HG03442 (cell line): ENCODE measurements around the gene SBNO2.

Source experiments
- ATAC-seq: cut with Tn5 transposase; IDR thresholded peaks from one replicate; pipeline ENCODE4 v1.9.1; 2021; ENCODE audit warnings: mild to moderate bottlenecking, moderate library complexity; ENCODE audit not compliant: unreplicated experiment

Gene SBNO2

DNA sequence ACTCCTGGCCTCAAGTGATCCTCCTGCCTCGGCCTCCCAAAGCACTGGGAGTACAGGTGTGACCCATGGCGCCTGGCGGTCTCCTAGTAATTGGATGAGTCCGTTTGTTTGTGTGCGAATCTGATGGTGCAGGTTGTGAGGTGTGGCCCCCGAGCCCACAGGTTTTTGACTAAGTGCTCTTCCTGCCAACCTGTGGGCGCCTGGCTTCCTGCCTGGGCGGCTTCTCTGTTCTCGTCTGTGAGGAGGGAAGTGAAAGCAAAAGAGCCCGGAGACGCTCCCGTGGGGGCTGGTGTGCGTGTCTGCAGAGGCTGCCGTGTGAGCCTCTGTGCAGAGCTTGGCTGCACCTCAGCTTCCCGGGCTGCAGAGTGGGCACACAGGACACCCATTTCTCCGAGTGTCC is 97.1 kb downstream of the SBNO2 start:
- ATAC-seq, result peak; percentile 58

DNA sequence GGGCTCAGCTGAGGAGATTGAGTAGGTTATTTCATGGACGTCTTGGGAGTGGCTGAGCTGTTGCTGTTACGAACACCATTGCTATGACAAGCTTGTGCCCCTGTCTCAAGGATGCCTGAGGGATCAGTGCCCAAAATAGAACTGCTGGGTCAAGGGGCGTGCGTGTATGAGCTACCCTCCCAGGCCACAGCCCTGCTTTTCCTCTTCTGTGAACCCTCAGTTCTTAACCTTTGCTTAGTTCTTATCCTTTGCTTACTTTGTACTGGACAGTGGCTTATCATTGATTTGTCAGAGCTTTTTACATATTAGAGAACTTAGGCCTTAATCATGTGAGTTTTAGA is 98.1 kb downstream of the SBNO2 start:
- ATAC-seq, result no peak

DNA sequence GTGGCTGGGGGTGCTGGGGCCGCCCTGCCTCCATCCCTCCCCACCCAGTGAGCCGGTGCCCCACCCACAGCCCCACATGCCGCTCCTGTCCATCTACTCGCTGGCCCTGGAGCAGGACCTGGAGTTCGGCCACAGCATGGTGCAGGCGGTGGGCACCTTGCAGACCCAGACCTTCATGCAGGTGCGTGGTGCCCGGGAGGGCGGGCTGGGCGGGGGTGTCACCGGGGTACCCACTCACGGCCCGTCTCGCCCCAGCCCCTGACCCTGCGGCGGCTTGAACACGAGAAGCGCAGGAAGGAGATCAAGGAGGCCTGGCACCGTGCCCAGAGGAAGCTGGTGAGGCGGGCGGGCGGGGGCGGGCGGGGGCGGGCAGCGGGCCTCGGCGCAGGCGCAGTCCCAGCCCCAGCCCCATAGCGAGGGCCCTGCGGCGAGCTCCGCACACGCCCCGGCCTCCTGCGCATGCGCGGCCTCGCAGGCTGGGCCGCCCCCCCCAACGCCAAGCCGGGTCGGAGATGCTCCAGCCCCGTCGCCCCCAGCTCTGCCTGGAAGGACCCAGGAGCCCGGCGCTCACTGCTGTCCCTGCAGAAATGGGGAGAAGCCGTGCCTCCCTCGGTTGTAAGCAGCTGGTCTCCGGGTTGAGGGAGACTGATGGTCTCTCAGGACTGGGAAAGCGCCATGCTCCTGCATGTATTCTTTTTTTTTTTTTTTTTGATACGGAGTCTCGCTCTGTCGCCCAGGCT is 99.4 kb downstream of the SBNO2 start:
- peak; percentile 46 for ATAC-seq

DNA sequence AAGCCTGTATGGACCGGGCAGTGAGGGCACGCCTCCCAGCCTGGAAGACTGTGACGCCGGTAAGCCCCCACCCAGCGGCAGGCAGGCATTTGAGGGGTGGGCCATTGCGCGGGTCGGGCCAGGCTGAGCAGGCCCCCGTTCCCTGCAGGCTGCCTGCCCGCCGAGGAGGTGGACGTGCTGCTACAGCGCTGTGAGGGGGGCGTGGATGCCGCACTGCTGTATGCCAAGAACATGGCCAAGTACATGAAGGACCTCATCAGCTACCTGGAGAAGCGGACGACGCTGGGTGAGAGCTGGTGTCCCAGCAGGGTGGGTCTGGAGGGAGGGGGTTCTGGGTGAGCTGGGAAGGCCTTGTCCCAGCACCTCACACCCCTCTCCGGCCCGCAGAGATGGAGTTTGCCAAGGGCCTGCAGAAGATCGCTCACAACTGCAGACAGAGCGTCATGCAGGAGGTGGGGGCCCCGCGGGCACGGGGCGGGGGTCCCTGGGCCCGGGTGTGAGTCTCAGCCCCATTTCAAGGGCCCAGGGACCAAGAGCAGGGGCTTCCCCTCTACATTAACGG is 100.0 kb downstream of the SBNO2 start:
- ATAC-seq, result no peak

DNA sequence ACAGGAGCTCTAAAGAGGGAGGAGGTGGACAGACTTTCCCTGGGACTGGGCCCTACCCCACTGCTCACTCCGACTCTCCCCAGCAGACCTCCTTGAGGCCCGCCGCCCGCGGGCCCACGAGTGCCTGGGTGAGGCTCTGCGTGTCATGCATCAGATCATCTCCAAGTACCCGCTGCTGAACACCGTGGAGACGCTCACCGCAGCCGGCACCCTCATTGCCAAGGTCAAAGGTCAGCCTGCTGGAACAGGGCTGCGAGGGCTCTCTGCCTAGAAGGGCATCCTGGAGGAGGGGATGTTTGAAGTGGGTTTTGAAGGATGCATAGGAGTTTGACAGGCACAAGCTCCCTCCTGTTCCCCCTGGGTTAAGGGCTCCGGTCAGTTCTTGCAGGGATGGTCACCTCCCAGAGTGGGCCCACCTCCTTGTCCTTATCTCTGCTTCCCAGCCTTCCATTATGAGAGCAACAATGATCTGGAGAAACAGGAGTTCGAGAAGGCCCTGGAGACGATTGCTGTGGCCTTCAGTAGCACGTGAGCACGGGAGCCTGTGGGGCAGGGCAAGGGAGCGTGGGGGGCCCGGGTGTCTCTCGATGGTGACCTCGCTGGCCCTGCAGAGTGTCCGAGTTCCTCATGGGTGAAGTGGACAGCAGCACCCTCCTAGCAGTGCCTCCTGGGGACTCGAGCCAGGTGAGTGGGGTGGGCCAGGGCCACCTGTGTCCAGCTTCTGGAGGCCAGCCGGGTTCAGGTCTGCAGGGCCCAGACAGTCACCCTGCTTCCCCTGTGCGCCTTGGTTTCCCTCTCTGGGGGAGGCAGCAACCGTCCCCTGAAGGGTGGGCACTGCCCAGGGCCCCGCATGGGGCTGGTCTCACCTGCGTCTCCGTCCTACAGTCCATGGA is 100.8 kb downstream of the SBNO2 start:
- no peak for ATAC-seq

DNA sequence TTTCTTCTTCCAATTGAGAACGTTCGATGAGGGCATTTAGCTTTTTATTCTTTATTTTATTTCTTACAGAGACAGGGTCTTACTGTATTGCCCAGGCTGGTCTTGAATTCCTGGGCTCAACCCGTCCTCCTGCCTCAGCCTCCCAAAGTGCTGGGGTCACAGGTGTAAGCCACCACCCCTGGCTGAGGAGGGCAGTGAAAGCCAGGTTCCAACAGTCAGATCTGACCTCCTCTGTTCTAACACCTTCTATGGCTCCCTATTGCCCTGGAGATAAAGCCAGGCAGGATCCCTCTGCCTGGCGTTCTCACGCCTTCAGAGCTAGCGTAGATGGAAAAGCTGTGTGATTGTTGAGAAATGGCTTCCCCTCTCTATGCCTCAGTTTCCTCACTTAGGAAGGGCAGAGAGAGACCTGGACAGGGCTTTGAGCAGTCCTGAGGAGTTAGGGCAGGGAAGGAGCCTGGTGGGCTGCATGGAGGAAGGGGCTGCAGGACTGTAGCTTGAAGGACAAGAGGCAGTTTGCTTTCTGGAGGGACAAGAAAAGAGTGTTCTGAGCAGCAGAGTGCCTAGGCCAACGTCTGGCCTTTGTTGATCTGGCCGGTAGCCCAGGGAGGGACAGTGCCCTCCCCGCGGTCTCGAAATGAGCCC is 101.6 kb downstream of the SBNO2 start:
- no peak for ATAC-seq

DNA sequence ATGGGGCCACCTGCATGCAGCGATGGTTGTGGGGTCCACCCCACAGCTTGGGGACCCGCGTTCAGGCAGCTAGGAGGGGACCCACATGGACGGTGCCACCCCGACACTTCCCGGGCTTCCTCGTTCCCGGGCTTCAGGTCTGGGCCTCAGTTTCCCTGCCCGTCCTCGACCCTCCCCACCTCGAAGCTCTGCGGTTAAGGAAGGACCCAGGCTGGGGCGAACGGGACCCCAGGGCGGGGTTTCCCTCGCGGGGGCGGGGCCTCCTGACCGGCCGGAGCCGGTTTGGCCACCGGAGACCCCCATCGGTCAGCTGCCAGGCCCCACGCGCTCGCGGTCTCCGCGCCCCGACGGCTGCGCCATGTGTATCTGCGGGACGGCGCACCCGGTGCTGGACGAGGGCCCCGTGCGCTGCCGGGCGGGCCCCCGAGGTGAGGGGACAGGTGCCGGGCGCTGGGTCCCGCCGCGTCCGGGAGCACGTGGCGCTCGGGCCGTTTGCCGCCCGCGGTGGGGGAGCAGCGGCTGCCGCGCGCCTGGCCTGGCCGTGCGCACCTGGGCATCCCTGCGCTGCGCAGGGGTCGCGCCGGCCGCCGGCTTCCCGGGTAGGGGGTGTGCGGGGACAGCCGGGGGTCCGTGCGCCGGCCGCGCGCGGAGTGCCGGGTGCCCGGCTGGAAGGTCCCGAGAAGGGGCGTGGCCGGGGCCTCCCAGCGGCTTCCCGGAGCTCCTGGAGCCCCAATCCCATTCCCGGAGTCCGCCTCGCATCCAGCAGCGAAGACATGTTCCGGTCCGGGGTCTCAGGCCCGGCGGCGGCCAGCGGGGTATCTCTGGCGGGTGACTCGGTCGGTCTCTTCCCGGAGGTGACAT is 102.9 kb downstream of the SBNO2 start:
- ATAC-seq, result no peak

DNA sequence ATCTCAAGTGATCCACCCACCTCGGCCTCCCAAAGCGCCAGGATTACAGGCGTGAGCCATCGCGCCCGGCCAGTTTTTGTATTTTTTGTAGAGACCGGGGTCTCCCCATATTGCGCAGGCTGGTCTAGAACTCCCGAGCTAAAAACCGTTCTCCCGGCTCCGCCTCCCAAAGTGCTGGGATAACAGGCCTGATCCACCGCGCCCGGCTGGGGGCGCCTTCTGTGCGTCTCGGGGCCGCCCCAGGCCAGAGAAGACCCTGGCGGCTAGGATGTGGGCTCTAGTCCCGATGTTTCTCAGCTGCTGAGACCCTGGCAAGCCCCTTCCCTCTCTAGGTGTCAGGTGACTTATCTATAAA is 103.5 kb downstream of the SBNO2 start:
- no peak for ATAC-seq

DNA sequence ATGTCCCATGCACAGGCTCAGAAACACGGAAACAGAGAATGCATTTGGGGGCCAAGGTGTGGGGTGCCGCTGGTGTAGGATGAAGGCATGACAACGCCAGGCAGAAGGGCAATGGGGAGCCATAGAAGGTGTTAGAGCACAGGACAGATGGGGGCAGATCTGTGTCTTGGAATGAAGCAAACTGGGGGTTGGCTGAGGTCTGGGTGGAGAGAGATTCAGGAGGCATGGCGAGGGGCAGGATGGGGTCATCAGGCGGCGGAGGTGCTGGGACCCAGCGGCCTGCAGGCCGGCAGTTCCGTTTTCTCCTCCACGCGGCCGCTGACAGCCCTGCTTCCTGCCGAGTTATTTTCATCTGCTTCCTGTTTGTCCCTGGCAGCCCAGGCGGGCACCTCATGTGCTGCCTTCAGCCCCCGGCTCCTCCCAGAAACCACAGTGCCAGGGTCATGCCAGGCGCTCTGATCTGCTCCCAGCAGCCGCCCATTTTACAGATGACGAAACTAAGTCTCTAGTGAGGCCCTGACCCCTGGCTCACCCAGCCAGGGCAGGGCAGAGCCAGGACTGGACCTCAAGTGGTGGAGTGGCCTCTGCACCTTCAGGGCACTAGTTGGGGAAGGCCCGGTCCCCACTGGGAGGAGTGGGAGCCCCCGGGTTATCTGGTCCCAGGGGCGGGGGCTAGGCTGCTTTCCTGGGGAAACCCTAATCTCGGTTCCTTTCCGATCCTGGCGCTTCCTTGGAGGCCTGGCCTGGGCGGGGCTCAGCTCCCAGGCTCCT is 104.9 kb downstream of the SBNO2 start:
- no peak for ATAC-seq

DNA sequence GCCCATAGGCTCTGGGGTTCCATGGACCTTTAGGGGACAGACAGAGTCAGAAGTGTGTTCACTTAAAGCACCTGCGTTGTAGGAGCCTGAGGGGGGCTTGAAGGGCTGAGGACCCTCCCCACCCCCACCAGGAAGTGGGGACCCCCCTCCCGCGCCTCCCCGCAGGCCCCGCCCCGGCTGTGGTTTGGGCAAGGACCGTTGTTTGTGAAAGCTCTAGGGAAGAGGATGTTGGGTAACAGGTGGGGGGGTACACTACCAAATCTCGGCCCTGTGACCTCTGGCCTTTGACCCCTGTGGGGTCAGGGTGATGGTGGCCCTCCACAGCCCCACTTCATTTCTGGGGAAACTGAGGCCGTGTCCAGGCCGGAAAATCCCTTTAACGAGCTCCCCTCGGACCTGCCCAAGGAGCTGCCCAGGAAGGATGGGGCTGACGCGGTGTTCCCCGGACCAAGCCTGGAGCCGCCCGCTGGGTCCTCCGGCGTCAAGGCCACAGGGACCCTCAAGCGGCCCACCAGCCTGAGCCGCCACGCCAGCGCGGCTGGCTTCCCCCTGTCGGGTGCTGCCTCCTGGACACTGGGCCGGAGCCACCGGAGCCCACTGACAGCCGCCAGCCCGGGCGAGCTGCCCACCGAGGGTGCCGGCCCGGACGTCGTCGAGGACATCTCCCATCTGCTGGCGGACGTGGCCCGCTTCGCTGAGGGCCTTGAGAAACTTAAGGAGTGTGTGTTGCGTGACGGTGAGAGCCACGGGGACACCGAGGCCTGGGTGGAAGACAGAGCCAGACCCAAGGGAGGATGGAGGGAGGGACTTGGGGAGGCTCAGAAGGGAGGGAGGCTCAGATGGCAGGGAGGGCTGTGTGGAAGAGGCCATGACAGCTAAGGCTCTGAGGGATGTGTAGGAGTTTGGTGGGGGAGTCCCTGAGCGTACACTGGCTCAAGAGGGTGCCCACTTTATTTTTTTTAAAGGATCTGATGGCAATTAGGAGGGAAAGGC is 105.8 kb downstream of the SBNO2 start:
- no peak for ATAC-seq

DNA sequence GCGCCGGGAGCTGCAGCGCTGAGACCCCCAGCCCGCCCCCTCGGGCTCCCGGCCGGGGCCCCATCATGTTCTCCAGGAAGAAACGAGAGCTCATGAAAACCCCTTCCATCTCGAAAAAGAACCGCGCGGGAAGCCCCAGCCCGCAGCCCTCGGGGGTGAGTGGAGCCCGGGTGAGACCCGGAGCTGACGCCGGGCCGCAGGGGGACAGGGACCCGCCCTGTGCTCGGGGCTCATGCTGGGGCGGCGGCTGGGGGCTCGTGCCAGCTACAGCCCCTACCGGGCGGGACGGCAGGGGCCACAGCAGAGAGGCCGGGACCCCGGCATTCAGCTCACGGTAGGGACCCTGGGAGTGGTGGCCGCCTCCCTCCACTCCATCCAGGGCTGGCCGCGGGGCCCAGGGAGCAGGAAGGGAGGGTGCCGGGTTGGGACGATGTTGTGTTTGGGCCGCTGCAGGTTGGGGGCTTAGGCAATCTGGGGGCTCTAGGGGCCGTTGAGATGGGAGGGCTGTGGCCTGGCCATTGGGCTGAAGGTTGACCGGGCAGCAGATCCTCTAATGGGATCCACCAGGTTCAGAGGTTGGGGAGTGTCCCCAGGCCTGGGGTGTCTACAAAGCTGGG is 106.6 kb downstream of the SBNO2 start:
- ATAC-seq, result peak; percentile 14

DNA sequence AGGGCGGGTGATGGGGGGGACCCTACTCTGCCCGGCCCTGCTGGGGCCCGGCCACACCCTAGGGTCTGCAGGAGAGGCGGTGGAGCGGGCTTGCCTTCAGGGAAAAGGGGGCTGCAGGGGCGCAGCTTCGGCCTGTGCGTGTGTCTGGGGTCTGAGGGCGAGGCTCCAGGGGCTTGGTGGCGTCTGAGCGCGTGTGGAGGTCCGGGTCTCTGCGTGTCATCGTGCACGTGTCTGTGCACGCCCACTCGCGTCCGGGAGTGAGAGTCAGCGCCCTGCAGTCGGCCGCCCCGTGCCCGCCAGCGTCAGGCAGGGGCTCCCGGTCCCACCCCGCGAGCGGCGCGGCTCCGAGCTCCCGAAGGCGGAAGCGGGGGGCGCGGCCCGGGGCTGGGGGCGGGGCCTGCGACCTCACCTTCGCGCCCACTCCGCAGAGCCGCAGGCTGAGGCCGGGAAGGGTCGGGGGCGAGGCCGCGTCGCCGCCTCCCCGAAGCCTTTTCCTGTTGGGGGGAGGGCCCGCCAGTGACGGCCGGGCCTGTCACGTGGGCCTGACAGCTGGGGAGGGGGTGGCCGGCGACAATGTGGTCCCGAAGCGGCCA is 107.2 kb downstream of the SBNO2 start, which contains the start of gene ARHGAP45:
Gene ARHGAP45, plus strand, starts transcription at position 420 of the 593 bp plus-strand sequence. CDS start 239 bp downstream, outside the sequence.
- peak; percentile 27 for ATAC-seq

DNA sequence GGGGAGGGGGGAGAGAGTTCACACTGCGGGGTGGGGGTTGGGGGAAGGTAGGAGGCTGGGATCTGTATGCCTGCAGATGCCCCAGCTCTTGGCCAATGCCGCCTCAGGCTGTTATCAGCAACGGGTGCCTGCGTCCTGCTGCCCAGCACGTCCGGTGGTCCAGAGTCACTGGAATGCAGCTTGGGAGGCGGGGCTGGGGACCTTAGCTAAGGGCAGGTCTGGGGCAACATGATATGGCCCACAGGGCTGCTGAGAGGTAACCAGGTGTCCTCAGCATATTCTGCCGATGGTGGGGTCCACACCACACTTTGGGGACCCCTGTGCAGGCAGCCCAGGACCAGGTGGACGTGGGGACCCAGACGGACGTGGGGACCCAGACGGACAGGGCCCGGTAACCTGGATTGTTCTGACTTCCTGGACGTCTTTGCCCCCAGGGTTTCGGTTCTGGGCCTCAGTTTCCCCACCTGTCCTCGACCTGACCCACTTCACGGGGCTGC is 107.8 kb downstream of the SBNO2 start:
- no peak for ATAC-seq

DNA sequence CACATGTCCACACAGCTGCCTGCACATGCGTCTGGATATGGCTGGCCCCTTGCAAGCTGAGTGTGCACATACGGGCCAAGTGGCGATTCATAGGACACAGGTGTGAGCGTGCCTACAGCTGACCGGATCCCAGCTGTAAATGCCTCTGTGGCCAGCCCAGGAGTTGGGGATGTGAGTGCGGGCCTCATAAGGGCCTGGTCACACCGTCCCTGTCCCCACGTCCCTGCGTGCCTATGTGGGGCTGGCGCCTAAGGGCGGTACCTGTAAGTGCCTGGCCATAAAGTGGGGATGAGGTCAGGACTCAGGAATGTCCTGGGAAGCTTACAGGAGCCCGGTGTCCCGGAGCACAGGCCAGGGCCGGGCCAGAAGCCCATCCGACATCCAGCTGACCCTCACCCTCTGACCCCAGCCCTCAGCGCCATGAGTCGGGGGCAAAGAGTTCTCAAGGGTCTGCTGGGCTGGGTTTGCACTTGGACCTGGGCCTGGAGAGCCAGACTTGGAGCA is 108.4 kb downstream of the SBNO2 start:
- ATAC-seq, result no peak

DNA sequence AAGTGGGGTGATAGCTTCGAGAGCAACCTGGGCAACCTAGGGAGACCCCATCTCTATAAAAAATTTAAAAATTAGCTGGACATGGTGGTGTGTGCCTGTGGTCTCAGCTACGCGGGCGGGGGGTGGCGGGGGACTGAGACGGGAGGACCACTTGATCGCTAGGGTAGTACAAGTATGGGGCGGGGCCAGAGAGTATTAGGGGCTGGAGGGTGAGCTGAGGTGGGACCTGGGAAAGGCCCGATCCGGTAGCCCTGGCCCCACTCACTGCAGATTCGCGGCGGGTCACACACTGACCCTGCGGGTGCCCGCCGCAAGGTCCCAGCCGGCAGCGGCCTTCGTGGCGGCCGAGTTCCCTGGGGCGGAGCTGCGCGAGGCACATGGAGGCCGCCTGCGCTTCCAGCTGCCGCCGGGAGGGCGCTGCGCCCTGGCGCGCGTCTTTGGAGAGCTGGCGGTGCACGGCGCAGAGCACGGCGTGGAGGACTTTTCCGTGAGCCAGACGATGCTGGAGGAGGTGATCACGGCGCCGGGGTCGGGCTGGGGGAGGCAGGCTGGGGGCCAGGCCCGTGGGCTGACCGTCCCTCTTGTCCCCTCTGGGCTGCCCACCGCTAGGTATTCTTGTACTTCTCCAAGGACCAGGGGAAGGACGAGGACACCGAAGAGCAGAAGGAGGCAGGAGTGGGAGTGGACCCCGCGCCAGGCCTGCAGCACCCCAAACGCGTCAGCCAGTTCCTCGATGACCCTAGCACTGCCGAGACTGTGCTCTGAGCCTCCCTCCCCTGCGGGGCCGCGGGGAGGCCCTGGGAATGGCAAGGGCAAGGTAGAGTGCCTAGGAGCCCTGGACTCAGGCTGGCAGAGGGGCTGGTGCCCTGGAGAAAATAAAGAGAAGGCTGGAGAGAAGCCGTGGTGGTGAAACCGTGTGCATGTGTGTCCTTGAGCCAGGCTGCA is 109.1 kb downstream of the SBNO2 start:
- no peak for ATAC-seq
